Caki2 (cell line): ENCODE measurements around the gene MAN2A2. TPM values are rescaled to one million over a fixed set of nuclear protein-coding genes. Genes with fewer than 3 reads are reported as not detected.
"Not testable (repeated sequence)": the region's sequence is repeated elsewhere in the genome, so short reads cannot be mapped to it uniquely, and the experiment has no call there.

Experiments used
- DNase-seq: peaks from one replicate; pipeline ENCODE4 v3.0.0-alpha.2; 2015; ENCODE audit warnings: low read depth
- in situ Hi-C: cut with HindIII; loops from 2 replicates; pipeline ENCODE4 v1.10.0; 2016; ENCODE audit warnings: low sequenced_read_pairs, low pct_unique_long_range_greater_than_20kb, mixed read lengths
- total RNA-seq: library from RNA; depleted of rRNA; stranded (reverse); fragments of >200 nt; shearing (Covaris generic); gene quantifications from 2 replicates; pipeline ENCODE4 v1.2.3, GENCODE V29; 2014; ENCODE audit warnings: low replicate concordance

Gene MAN2A2
- total RNA-seq, 1 experiment from 2014 or later: 28.0 TPM

- in situ Hi-C loops: no loop called here
Measured at GRCh38 chr15:90911302-90911623, 8.2 kb downstream of the MAN2A2 start.

DNA sequence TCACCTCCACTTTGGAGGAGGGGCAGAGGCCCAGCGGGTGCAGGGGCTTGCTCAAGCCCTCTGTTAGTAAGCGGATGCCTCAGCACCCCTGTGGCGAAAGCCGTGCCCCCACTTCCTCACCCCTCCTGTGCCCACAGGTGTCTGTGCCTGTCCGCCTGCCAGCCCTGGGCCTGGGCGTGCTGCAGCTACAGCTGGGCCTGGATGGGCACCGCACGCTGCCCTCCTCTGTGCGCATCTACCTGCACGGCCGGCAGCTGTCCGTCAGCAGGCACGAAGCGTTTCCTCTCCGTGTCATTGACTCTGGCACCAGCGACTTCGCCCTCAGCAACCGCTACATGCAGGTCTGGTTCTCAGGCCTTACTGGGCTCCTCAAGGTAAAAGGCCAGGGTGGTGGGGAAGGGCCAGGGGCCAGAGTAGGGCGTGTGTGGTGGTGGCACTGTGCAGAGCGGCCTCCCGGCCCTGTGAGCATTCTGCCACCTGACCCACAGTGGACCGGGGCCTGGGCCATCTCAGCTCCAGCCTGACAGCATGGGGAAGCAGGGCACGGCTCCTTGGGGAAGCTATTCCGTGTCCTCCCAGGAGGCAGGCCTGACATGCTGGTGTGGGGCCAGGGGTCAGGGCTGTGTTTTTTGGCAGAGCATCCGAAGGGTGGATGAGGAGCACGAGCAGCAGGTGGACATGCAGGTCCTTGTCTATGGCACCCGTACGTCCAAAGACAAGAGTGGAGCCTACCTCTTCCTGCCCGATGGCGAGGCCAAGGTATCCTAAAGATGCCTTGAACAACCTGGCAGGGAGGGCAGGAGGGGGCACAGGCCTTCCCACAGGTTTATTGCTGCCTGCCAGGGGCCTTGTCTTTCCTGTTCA is 9.0 kb downstream of the MAN2A2 start:
- no peak for DNase-seq
- in situ Hi-C loops: no loop called here

More at GRCh38 chr15:90911302-90911623, 8.2 kb downstream of the MAN2A2 start:
- DNase-seq: no peak

- in situ Hi-C loops: no loop called here
- no peak for DNase-seq
Measured at GRCh38 chr15:90912770-90913075, 9.6 kb downstream of the MAN2A2 start.

GRCh38 chr15:90913398-90913944 is 10.4 kb downstream of the MAN2A2 start:
- in situ Hi-C loops: no loop called here
- DNase-seq: no peak

DNA sequence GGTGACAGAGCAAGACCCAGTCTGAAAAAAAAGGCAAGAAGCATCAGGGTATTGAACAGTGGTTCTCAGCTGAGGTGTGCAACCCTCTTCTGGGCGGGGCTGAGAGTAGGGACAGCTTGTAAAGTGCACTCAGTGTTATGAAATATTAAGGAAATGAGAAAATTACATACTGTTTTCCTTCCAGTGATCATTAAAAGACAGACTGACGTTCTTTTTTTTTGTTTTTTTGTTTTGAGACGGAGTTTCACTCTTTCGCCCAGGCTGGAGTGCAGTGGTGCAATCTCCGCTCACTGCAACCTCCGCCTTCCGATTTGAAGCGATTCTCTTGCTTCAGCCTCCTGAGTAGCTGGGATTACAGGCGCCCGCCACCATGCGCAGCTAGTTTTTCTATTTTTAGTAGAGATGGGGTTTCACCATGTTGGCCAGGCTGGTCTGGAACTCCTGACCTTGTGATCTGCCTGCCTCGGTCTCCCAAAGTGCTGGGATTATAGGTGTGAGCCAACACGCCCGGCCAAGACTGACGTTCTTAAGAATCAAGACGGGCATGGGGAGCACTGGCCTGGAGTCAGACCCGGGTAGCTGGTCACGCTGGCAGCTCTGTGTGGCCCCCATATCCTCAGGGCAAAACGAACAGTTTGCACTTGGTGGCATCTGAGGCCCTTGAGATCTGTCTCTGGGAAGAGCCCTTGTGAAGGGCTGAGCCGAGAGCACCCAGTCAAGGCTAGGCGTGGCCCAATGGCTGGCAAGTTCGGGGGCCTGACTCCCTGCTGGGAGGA is 11.4 kb downstream of the MAN2A2 start:
- no peak for DNase-seq
- in situ Hi-C loops: no loop called here

GRCh38 chr15:90915216-90915807 is 12.2 kb downstream of the MAN2A2 start:
- in situ Hi-C loops: no loop called here
- DNase-seq: no peak

GRCh38 chr15:90915808-90916440 is 12.8 kb downstream of the MAN2A2 start:
- in situ Hi-C loops: no loop called here
- no peak for DNase-seq

DNA sequence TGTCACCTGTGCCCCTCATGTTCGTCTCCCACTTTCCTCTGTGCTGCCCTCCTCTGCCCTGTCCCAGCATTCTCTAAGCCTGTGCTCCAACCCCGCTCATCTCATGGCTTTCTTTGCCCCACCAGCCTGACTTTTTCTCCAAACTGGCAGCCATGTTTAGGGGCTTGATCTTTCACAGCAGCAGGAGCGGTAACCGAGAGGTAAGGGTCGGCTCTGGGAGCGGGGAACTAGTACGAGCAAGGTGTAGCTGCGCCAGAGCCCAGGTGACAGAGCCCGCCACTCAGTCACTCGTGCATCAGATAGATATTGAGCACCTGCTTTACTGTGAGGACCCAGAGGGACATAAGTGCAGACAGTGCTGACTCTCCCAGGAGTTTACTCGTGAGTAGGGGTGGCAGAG is 13.4 kb downstream of the MAN2A2 start:
- no peak for DNase-seq
- in situ Hi-C loops: no loop called here

DNA sequence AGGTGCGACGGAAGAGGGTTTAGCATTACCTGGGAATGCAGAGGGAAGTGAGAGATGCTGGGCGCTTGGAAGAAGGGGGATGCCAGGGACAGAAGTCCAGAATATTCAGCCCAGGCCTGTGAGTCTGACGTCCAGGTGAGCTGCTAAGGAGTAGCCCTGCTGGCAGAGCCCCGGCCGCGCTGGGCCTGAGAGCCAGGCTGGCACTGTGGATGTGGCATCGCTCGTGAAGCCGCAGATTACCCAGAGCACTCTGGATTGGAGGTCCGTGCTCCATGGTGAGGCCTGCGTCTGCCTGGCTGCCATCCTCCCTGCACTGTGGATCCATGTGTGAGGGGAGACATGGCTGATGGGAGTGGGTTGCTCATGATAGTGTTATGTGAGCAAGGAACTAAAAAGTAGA is 14.5 kb downstream of the MAN2A2 start:
- no peak for DNase-seq
- in situ Hi-C loops: no loop called here

DNA sequence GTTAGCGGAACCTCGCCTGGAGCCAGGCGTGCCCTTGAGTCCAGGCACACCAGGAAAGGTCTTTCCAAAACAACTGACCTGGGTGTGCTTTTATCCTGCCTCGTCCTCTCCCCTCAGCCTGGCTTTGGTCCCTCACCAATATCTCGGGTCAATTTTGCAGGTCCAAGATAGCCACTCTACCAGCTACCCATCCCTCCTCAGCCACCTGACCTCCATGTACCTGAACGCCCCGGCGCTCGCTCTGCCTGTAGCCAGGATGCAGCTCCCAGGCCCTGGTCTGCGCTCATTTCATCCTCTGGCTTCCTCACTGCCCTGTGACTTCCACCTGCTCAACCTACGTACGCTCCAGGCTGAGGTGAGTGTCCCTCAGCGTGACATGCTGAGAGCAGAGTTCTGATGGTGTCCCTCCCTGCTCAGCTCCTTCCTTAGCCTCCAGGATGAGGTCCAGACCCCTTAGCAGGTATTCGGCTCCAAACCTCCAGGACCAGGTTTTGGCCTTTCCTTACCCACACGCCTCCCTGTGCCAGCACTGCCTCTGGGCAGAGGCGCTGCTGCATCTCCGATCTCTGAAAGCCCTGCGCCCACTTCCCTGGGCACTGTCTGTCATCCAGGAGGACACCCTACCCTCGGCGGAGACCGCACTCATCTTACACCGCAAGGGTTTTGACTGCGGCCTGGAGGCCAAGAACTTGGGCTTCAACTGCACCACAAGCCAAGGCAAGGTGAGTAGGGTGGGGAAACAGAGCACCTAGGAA is 15.1 kb downstream of the MAN2A2 start:
- in situ Hi-C loops: no loop called here
- DNase-seq: no peak

DNA sequence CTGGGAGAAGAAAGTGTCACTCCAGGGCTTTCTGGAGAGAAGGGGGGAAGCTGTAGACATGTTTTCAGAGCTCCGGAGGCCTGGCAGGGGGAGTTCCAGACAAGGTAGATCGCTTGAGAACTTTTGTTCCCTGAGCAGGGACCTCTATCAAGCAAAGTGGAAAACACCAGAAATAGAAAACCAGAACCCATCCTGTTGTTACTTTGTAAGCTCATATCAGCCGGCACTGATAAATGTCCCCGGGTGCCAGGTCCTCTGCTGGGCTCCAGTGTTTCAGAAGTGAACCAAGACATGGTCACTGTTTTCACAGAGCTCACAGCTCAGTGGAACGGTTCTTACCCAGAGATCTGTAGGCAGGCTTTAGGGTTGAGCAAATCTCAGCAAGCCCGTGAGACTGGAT is 15.7 kb downstream of the MAN2A2 start:
- DNase-seq: no peak
- in situ Hi-C loops: no loop called here

- no peak for DNase-seq
- in situ Hi-C loops: no loop called here
Measured at GRCh38 chr15:90921887-90922286, 18.8 kb downstream of the MAN2A2 start.

DNA sequence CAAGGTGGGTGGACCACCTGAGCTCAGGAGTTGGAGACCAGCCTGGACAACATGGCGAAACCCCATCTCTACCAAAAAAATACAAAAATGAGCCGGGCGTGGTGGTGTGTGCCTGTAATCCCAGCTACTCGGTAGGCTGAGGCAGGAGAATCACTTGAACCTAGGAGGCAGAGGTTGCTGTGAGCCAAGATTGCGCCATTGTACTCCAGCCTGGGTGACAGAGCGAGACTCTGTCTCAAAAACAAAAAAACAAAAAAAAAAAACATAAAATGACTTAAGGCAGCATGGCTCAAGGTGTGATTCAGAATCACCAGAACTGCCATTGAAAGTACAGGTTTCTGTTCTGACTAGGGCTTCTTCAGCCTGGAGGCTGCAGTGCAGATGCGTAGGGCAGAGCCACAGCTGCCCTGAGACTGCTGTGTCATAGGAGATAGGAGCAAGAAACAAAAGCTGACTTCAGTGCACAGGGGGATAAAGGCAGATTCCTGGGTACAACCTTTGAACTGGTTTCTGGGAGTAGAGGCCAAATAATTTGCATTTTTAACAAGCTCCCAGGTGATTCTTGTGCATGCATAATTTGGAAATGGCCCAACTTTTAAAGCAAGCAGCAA is 19.7 kb downstream of the MAN2A2 start:
- DNase-seq, in situ Hi-C loops: not testable (repeated sequence)

- DNase-seq: no peak
- in situ Hi-C loops: no loop called here
Measured at GRCh38 chr15:90924375-90924774, 21.3 kb downstream of the MAN2A2 start.

DNA sequence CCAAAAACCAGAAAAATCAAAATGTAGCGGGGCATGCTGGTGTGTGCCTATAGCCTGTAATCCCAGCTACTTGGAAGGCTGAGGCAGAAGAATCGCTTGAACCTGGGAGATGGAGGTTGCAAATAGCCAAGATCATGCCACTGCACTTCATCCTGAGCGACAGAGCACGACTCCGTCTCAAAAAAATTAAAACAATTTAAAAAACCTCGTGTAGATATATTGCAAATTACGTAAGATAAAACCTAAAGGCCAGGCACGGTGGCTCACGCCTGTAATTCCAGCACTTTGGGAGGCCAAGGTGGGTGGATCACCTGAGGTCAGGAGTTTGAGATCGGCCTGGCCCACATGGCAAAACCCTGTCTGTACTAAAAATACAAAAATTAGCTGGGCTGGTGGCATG is 23.7 kb downstream of the MAN2A2 start:
- in situ Hi-C loops, DNase-seq: not testable (repeated sequence)

DNA sequence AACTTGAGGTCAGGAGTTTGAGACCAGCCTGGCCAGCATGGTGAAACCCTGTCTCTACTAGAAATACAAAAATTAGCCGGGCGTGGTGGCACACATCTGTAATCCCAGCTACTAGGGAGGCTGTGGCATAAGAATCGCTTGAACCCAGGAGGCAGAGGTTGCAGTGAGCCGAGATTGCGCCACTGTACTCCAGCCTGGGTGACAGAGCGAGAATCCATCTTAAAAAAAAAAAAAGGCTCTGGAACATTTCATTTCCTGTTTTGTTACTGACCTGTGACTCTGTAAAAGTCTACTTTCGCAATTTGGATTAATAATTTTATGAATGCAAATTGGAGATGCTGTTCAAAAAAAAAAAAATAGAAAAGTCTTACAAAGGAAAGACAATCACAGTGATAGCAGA is 25.0 kb downstream of the MAN2A2 start:
- DNase-seq, in situ Hi-C loops: not testable (repeated sequence)

DNA sequence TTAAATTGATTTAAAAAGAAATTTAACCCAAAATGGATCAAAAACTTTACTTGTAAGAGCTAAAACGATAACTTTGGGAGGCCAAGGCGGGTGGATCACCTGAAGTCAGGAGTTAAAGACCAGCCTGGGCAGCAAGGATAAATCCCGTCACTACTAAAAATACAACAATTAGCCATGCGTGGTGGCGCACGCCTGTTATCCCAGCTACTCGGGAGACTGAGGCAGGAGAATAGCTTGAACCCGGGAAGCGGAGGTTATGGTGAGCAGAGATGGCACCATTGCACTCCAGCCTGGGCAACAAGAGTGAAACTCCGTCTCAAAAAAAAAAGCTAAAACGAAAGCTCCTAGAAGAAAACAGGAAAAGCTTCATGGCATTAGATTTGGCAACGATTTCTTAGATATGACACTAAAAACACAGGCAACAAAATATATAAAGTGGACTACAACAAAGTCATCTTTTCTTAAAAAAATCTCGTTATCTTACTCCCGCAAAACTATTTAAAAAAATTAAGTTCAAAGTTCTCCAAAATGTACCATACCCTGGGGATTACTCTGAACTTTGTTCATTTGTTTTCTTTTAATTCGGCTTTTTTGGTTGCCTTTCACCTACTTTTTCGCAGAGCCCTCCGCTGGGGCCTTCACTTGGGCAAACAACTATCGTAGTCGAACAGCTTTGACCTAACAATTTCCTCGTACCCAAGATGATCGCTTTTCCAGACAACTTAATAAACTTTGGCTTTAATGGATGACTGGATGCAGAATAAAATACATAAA is 26.3 kb downstream of the MAN2A2 start:
- DNase-seq: no peak
- in situ Hi-C loops: no loop called here
